GM12865 (cell line): Measurements from ENCODE around the gene NOL7.

Experiments used
- DNase-seq: peaks from one replicate; pipeline ENCODE4 v3.0.0; 2010; ENCODE audit warnings: low read depth
- H3K4me3 ChIP-seq: 2 replicates; pipeline ENCODE4 v1.5.1; 2011; ENCODE audit warnings: mild to moderate bottlenecking, low read depth, low read length, control low read depth
- TF ChIP-seq, protein P1 (sequence below): IDR thresholded peaks from 2 replicates; pipeline ENCODE4 v1.5.1; 2011; ENCODE audit warnings: low read length, control low read depth, low read depth, inconsistent platforms; ENCODE audit not compliant: insufficient read depth; ENCODE audit errors: missing control alignments

NOL7 gene

DNA sequence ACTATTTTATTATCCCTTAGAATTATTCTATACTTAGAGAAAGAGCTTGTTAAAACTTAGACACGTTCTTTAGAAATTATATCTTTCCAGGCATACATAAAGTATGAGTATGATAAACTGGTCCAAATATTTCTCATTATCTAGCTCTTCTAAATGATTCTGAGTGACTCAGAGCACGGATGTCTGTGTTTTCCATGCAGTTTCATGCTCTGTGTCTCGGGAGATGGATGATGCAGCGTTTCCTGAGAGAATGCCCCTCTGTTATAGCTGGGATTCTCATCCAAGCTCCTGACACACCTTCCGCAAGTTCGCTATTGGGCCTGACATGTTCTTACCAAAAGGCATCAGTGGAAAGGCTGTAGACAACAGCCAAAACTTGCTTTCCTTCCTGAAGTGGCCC lies 21.4 kb upstream of the NOL7 start:
- no peak overlapping the region for H3K4me3 ChIP-seq
- TF ChIP-seq, protein P1, sequence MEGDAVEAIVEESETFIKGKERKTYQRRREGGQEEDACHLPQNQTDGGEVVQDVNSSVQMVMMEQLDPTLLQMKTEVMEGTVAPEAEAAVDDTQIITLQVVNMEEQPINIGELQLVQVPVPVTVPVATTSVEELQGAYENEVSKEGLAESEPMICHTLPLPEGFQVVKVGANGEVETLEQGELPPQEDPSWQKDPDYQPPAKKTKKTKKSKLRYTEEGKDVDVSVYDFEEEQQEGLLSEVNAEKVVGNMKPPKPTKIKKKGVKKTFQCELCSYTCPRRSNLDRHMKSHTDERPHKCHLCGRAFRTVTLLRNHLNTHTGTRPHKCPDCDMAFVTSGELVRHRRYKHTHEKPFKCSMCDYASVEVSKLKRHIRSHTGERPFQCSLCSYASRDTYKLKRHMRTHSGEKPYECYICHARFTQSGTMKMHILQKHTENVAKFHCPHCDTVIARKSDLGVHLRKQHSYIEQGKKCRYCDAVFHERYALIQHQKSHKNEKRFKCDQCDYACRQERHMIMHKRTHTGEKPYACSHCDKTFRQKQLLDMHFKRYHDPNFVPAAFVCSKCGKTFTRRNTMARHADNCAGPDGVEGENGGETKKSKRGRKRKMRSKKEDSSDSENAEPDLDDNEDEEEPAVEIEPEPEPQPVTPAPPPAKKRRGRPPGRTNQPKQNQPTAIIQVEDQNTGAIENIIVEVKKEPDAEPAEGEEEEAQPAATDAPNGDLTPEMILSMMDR, result no peak
- no peak for DNase-seq

DNA sequence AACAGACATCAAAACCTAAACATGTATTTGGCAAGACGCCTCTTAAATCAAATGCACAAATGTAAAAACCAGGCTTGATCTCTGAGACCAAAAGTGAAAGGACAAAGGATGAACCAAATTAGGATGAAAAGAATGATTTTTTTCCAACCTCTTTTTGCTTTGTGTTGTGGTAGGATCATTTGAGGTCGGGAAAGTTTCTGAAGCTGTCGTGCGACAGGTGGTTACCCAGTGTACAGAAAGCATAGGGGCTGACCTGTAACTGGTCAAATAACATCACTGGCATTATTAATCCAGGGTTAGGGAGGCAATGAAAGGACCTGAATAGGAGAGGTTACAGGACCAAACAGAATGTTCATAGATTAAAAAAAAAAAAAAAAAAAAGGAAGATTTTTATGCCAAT lies 18.1 kb upstream of the NOL7 start:
- TF ChIP-seq, protein P1, result no peak
- H3K4me3 ChIP-seq, result no peak overlapping the region
- DNase-seq, result no peak

GRCh38 chr6:13600036-13600435 lies 15.1 kb upstream of the NOL7 start:
- TF ChIP-seq, protein P1, result no peak
- no peak for DNase-seq
- no peak overlapping the region for H3K4me3 ChIP-seq

- DNase-seq, result no peak
These were observed 11.0 kb upstream of the NOL7 start for GRCh38 chr6:13604135-13604534.

DNA sequence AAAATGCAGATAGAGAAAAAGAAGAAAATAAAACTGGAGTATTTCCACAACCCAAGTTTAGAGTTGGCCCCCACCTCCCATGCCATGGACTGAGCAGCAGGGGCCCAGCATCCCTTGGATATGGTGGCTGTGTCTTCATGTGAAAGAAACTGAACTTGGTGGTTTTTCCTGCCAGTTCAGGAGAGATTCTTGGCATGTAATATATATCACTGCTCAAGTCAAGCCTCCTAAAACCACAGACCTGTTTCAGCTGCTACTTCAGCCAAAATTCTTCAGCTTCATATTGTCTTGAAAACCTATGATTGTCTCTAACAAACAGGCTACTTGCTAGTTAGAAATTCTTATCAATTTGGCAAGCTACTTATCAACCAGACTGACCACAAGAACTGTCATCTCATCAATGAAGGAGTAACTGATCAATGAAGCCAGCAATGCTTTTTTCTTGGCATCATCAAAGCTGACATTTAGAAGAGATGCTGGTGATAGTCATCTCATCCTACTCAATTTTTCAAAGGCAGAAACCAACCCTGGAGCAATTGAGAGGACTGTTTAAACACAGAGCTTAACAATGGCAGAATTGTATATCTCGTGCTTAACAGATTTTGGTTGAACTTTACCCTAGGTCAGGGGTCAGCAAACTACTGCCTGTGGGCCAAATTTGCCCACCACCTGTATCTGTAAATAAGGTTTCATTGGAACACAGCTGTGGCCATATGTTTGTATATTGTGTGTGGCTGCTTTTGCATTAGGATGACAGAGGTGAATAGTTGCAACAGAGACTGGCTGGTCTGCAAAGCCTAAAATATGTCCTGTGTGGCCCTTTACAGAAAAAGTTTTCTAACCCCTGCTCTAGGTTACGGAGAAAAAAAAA lies 10.4 kb upstream of the NOL7 start:
- H3K4me3 ChIP-seq, result no peak overlapping the region
- TF ChIP-seq, protein P1, result no peak
- DNase-seq, result no peak

More at GRCh38 chr6:13604135-13604534, 11.0 kb upstream of the NOL7 start:
- TF ChIP-seq, protein P1, result no peak
- no peak overlapping the region for H3K4me3 ChIP-seq

GRCh38 chr6:13605634-13606033 lies 9.5 kb upstream of the NOL7 start:
- no peak for DNase-seq
- TF ChIP-seq, protein P1, result no peak
- no peak overlapping the region for H3K4me3 ChIP-seq
